Stimulated activated CD8-positive, alpha-beta memory T cell treated with anti-CD3 and anti-CD28 coated beads, Interleukin-7, amount 100 ng/mL, for 1 hour (primary cell): ENCODE data around the gene PIP.
"Not testable (repeated sequence)": the region's sequence is repeated elsewhere in the genome, so short reads cannot be mapped to it uniquely, and the experiment has no call there.

Source experiments
- DNase-seq, 2 donors: peaks; one replicate each; pipeline ENCODE4 v3.0.0-alpha.2; 2020; ENCODE audit warnings: low read depth in 2 of 2

The PIP gene

GRCh38 chr7:143177374-143178119 is 45.7 kb downstream of the PIP start:
- no peak for DNase-seq

DNA sequence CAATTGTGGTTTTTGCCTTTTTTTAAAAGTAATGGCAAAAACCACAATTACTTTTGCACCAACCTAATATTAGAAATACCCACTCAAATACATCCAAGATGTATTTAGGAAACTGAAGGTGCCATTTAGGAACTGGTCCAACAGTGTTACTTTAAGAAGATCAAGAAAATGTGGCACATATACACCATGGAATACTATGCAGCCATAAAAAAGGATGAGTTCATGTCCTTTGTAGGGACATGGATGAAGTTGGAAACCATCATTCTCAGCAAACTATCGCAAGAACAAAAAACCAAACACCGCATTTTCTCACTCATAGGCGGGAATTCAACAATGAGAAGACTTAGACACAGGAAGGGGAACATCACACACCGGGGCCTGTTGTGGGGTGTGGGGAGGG is 48.9 kb downstream of the PIP start:
- not testable (repeated sequence) for DNase-seq

- DNase-seq = no peak
Measured at GRCh38 chr7:143181349-143181748, 49.5 kb downstream of the PIP start.

GRCh38 chr7:143183024-143183423 is 51.1 kb downstream of the PIP start, which contains the start of gene TAS2R39:
TSS of gene TAS2R39 (plus strand) at chr7:143183419. CDS start at chr7:143183419, 0 bp downstream.
- no peak for DNase-seq

- no peak for DNase-seq
Measured at GRCh38 chr7:143185551-143185950, 53.7 kb downstream of the PIP start.

DNA sequence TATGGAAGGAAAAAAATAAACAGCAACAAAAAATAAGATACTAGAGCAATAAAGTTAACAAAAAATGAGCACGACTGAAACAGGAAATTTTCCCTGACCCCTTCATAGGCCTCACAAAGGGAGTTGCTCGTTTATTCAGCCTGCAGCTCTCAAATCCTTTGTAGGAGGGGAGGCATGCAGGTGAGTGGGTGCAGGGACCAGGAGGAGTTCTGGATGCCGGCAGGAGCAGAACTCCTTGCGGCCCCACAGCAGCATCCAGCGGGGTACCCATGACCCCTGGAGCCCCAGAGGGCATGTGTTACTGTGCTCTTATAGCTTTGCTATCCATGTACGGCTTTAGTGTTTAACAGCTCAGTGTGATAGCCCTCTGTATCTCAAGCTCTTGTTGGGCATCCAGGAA is 57.1 kb downstream of the PIP start:
- DNase-seq = no peak
